Measurements from ENCODE around the gene FBXW7.
A peak's percentile ranks its signal among the peaks of the same experiment; 100 is the strongest.

The FBXW7 gene

GRCh38 chr4:152513078-152513477, 22.8 kb downstream of the FBXW7 start:
- DNase-seq, result no peak

- DNase-seq, result no peak
Observed at GRCh38 chr4:152512483-152512882, 23.4 kb downstream of the FBXW7 start.

- no peak for DNase-seq
Observed at GRCh38 chr4:152510349-152511147, 25.3 kb downstream of the FBXW7 start.

- DNase-seq, result no peak
Observed at GRCh38 chr4:152509595-152510225, 26.2 kb downstream of the FBXW7 start.

- no peak for DNase-seq
Observed at GRCh38 chr4:152508818-152509217, 27.1 kb downstream of the FBXW7 start.

- no peak for DNase-seq
Observed at GRCh38 chr4:152508386-152508785, 27.5 kb downstream of the FBXW7 start.

GRCh38 chr4:152503653-152504290, 32.1 kb downstream of the FBXW7 start:
- no peak for DNase-seq

- DNase-seq, result no peak
Observed at GRCh38 chr4:152501846-152502536, 33.9 kb downstream of the FBXW7 start.

- peak in 19 of 56 donors; percentile 0 to 80 (median 5) for DNase-seq
Observed at GRCh38 chr4:152500800-152501434, 35.0 kb downstream of the FBXW7 start.

GRCh38 chr4:152500275-152500674, 35.6 kb downstream of the FBXW7 start:
- DNase-seq, result no peak

- no peak for DNase-seq
Observed at GRCh38 chr4:152499344-152499743, 36.5 kb downstream of the FBXW7 start.

GRCh38 chr4:152494020-152494419, 41.9 kb downstream of the FBXW7 start:
- DNase-seq, result no peak

GRCh38 chr4:152488246-152488645, 47.6 kb downstream of the FBXW7 start:
- no peak for DNase-seq

GRCh38 chr4:152486429-152487389, 49.2 kb downstream of the FBXW7 start:
- no peak for DNase-seq

- DNase-seq, result no peak
Observed at GRCh38 chr4:152485726-152486276, 50.1 kb downstream of the FBXW7 start.

GRCh38 chr4:152482211-152482610, 53.7 kb downstream of the FBXW7 start:
- DNase-seq, result no peak

GRCh38 chr4:152480901-152481300, 55.0 kb downstream of the FBXW7 start:
- no peak for DNase-seq

- no peak for DNase-seq
Observed at GRCh38 chr4:152480326-152480725, 55.6 kb downstream of the FBXW7 start.

- DNase-seq, result no peak
Observed at GRCh38 chr4:152479428-152480026, 56.4 kb downstream of the FBXW7 start.

All from amygdala (tissue), 56 donors.